Measurements from ENCODE around the gene MARVELD2.

MARVELD2 gene

GRCh38 chr5:69493396-69494133 is 78.6 kb downstream of the MARVELD2 start:
- peak; percentile 3 for DNase-seq
